ENCODE data around the gene OR4N2.
"Not testable (repeated sequence)": the region's sequence is repeated elsewhere in the genome, so short reads cannot be mapped to it uniquely, and the experiment has no call there.

Gene OR4N2

GRCh38 chr14:19827626-19828244 is 24.2 kb downstream of the OR4N2 start:
- not testable (repeated sequence) for DNase-seq (ENCODE audit: low read depth, low spot score); H3K4me3 ChIP-seq (ENCODE audit: low read length)

- H3K4me3 ChIP-seq (ENCODE audit: low read length), result no peak overlapping the region
- no peak for DNase-seq (ENCODE audit: low read depth, low spot score)
These were observed 24.7 kb downstream of the OR4N2 start for GRCh38 chr14:19828314-19828713.

- not testable (repeated sequence) for H3K4me3 ChIP-seq (ENCODE audit: low read length); DNase-seq (ENCODE audit: low read depth, low spot score)
These were observed 30.8 kb downstream of the OR4N2 start for GRCh38 chr14:19834203-19834848.

- H3K4me3 ChIP-seq (ENCODE audit: low read length), result no peak overlapping the region
These were observed 34.9 kb downstream of the OR4N2 start for GRCh38 chr14:19838433-19838832.

GRCh38 chr14:19851365-19851764 is 47.8 kb downstream of the OR4N2 start:
- no peak overlapping the region for H3K4me3 ChIP-seq (ENCODE audit: low read length)
- DNase-seq (ENCODE audit: low read depth, low spot score), result no peak

More at GRCh38 chr14:19838433-19838832, 34.9 kb downstream of the OR4N2 start:
- DNase-seq (ENCODE audit: low read depth, low spot score), result no peak

- not testable (repeated sequence) for DNase-seq (ENCODE audit: low read depth, low spot score); H3K4me3 ChIP-seq (ENCODE audit: low read length)
These were observed 62.6 kb downstream of the OR4N2 start for GRCh38 chr14:19866061-19866669.

GRCh38 chr14:19873178-19873577 is 69.6 kb downstream of the OR4N2 start:
- no peak for DNase-seq (ENCODE audit: low read depth, low spot score)
- no peak overlapping the region for H3K4me3 ChIP-seq (ENCODE audit: low read length)

GRCh38 chr14:19874842-19875241 is 71.3 kb downstream of the OR4N2 start, which contains the start of gene OR4K2:
Gene OR4K2 (plus strand): TSS chr14:19875142. CDS start chr14:19876268, 1,126 bp downstream.
- no peak for DNase-seq (ENCODE audit: low read depth, low spot score)
- H3K4me3 ChIP-seq (ENCODE audit: low read length), result no peak within 1 kb of the TSS

GRCh38 chr14:19878029-19878642 is 74.6 kb downstream of the OR4N2 start:
- DNase-seq (ENCODE audit: low read depth, low spot score), result peak; percentile 25
- no peak overlapping the region for H3K4me3 ChIP-seq (ENCODE audit: low read length)

All from Jurkat, Clone E6-1 (cell line).